ENCODE results near the gene CLMP.

CLMP gene

GRCh38 chr11:123145220-123145619, 49.8 kb downstream of the CLMP start:
- no peak for TF ChIP-seq CTCF (IDR thresholded peaks at IDR 0.05; ENCODE audit: low read depth, low read length)
- peak; percentile 64 for DNase-seq (ENCODE audit: extremely low read depth, low read depth)

- no peak for DNase-seq (ENCODE audit: extremely low read depth, low read depth)
- TF ChIP-seq CTCF (IDR thresholded peaks at IDR 0.05; ENCODE audit: low read depth, low read length): no peak
Measured at GRCh38 chr11:123144707-123145106, 50.3 kb downstream of the CLMP start.

GRCh38 chr11:123143921-123144320, 51.1 kb downstream of the CLMP start:
- DNase-seq (ENCODE audit: extremely low read depth, low read depth): no peak
- no peak for TF ChIP-seq CTCF (IDR thresholded peaks at IDR 0.05; ENCODE audit: low read depth, low read length)

- no peak for TF ChIP-seq CTCF (IDR thresholded peaks at IDR 0.05; ENCODE audit: low read depth, low read length)
- DNase-seq (ENCODE audit: extremely low read depth, low read depth): no peak
Measured at GRCh38 chr11:123143476-123143875, 51.6 kb downstream of the CLMP start.

- no peak for DNase-seq (ENCODE audit: extremely low read depth, low read depth)
- TF ChIP-seq CTCF (IDR thresholded peaks at IDR 0.05; ENCODE audit: low read depth, low read length): no peak
Measured at GRCh38 chr11:123139206-123139605, 55.8 kb downstream of the CLMP start.

GRCh38 chr11:123137431-123138224, 57.4 kb downstream of the CLMP start:
- DNase-seq (ENCODE audit: extremely low read depth, low read depth): peak; percentile 84
- peak; percentile 33 for TF ChIP-seq CTCF (IDR thresholded peaks at IDR 0.05; ENCODE audit: low read depth, low read length)

- TF ChIP-seq CTCF (IDR thresholded peaks at IDR 0.05; ENCODE audit: low read depth, low read length): no peak
- DNase-seq (ENCODE audit: extremely low read depth, low read depth): no peak
Measured at GRCh38 chr11:123135863-123136446, 59.1 kb downstream of the CLMP start.

Measured in AG09319 (cell line).